DMS 273 (cell line): ENCODE results near the gene EIF3D.

ENCODE experiments used
- DNase-seq: peaks from one replicate; lab custom pipeline; 2025; ENCODE audit not compliant: unreplicated experiment; lab: John Stamatoyannopoulos, UW

EIF3D gene, protein sequence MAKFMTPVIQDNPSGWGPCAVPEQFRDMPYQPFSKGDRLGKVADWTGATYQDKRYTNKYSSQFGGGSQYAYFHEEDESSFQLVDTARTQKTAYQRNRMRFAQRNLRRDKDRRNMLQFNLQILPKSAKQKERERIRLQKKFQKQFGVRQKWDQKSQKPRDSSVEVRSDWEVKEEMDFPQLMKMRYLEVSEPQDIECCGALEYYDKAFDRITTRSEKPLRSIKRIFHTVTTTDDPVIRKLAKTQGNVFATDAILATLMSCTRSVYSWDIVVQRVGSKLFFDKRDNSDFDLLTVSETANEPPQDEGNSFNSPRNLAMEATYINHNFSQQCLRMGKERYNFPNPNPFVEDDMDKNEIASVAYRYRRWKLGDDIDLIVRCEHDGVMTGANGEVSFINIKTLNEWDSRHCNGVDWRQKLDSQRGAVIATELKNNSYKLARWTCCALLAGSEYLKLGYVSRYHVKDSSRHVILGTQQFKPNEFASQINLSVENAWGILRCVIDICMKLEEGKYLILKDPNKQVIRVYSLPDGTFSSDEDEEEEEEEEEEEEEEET

DNA sequence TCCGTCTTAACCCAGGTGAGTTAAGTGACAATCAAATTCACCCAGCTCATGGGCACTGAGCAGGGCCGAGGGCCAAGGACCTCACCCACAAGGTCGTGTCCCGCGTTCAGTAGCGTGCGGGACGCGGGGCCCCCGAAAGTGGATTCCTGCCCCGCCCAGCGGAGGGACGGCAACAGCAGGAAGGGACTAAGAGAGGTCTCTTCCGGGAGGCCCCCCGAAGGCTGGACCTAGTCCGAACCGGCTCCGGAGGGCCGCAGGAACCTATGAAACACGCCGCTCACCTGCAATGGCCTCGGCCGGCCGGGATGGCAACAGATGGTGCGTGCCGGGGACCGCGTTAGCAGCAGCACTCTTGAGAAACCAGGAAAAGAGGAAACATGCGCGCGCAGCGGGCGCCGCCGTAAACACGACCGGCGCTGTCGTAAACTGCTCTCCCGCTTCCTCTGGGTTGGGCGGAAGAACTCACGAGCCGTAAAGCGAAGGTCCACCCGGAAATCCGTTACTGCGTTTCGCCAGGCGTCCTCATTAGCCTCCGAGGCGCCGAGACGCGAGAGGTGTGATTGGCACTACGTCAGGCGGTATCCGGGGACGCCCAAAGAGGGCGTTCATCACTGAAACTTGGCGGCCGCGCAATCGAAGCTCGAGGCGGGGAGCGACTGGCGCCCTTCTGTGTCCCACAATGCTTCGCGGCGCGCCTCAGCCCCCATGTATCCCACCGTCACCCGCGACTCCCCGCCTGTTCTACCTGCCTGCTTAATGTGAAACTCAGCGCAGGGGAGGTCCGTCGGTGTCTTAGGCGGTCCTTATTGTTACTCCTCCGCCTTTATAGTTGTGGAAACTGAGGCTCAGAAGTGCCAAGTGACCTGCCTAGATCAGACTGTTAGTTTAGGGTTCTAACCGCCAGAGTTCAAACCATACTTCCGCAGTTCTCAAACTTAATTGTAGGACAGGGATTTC is at the start of gene EIF3D:
TSS of gene EIF3D (minus strand) at position 372 of the 957 bp plus-strand sequence. CDS start 3,045 bp downstream, outside the sequence.
- peak; percentile 99 for DNase-seq

GRCh38 chr22:36578619-36579018 is 49.7 kb upstream of the EIF3D start:
- no peak for DNase-seq

GRCh38 chr22:36577019-36577418 is 48.1 kb upstream of the EIF3D start:
- DNase-seq: no peak

DNA sequence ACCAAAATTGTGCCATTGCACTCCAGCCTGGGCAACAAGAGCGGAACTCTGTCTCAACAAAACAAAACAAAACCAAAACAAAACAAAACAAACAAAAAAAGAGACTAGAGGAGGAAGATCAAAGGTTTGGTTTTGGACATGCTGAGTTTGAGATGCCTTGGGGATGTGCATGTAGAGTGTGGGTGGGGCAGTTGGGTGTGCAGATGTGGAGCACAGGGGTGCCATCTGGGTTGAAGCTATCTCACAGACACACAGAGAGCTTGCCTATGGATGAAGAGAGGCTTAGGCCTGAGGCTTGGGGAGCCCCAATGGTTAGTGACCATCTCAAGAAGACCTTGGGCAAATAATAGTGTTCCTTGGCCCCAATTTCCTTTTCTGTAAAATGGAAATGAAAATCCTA is 45.8 kb upstream of the EIF3D start:
- DNase-seq: no peak

- no peak for DNase-seq
These were observed 44.9 kb upstream of the EIF3D start for GRCh38 chr22:36573815-36574363.

- no peak for DNase-seq
These were observed 43.0 kb upstream of the EIF3D start for GRCh38 chr22:36571991-36572390.

DNA sequence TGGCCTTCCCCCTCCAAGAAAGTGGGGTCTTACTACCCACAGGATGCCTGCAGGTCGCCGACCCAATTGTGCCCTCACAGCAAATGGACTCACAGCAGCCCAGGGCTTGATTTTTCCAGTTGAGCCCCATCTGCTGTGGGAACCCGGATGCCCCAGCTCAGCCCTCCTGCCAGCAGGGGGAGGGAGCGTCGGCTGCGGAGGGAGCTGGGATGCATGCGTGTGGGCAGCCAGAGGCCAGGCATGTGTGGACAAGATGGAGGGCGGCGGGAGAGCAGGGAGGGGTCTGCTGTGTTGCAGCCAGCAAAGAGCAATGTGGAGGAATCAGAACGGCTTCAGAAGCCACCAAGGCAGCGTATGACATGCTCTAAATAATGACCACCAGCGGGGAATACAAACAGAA is 41.0 kb upstream of the EIF3D start:
- DNase-seq: peak; percentile 69

DNA sequence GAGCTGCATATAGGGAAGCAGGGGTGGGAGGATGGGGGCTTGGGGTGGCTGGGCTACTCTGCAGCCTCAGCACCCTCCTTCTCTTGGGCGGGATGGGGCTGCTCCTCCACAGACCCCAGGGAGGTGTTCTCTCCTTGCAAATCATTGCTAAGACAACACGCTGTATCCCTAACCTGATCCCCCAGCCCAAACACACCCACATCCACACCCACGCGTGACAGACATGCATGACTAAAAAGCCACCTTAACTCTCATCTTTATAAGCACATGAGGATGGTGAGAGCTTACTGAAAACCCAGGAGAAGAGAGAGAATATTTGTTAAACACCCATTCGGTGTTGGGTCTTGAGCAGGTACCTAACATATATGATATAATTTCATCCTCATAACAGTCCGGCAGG is 39.9 kb upstream of the EIF3D start:
- no peak for DNase-seq

DNA sequence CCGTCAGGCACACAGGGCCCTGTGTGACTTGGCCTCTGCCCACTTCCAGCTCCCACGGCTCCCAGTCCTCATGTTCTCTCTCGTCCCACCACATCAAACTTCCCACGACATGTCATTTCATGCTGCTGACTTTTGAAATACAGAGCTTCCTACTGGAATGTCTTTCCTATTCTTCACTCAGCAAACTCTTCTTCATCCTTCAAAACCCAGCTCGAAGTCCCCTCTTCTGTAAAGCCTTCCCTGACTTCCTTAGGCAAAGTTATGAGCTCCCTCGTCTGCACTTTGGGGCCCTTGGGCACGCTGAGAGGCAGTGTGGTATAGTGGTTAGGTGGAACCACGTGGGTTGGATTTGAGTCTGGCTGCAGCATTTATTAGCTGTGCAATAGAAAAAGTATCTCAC is 37.8 kb upstream of the EIF3D start:
- no peak for DNase-seq

- DNase-seq: no peak
These were observed 36.7 kb upstream of the EIF3D start for GRCh38 chr22:36565686-36566085.

DNA sequence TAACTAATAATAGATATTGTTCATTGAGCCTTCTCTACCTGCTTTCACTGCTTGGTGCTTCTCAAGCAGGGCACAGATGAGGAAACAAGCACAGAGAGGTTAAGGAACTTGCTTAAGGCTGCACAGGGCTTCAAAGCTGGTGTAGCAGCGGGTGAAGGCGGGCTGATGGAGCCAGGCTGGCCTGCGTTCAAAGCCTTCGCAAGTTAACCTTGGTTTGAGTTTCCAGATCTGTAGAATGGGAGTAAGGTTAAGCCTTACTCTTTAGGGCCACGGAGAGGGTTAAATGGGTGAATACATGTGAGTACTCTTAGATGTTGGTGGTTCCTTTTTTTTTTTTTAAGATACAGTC is 36.2 kb upstream of the EIF3D start:
- no peak for DNase-seq

- DNase-seq: no peak
These were observed 35.6 kb upstream of the EIF3D start for GRCh38 chr22:36564422-36565158.

- no peak for DNase-seq
These were observed 34.9 kb upstream of the EIF3D start for GRCh38 chr22:36563898-36564297.

- no peak for DNase-seq
These were observed 34.5 kb upstream of the EIF3D start for GRCh38 chr22:36563444-36563843.

DNA sequence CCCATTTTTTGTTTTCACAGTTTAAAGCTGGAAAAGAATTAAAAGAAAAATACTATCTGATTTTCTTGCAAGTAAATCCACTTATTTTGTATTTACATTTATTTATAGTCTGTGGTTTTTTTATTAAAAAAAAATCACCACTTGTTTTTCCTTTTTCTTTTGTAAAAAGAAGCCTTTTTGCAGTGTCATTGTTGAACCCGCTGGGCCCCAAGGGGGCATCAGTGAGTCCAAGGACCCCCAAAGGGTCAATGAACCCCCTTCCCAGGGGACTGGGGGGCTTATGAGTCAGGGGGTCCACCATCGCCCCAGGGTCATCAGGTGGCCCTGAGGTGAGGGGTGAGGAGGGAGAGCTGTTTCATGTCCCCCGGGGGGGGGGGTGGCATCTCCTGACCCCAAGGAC is 34.0 kb upstream of the EIF3D start:
- DNase-seq: no peak

- DNase-seq: no peak
These were observed 33.4 kb upstream of the EIF3D start for GRCh38 chr22:36562261-36562835.

DNA sequence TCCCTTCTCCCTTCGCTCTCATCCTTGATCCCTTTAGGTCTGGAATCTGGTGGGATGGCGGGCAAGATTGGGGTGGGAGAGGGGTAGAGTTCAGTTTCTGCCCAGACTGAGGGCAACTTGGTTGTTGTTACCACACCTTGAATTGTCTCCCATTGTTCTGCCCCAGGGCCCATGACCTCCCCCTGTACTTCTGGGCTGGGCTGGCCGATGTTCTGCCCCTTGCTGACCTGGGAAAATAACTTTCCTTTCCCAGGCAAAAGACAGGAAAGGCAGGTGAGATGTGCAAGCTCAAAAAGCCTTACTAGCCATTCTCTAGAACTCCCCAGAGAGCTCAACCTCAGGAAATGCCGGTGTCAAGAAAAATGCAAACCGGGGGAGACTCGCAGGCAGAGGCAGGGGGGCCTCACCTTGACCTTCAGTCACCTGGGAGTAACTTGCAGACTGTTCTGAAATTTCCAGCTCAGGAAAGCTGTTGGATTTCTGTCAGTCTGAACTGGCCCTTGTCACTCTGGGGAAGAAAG is 32.4 kb upstream of the EIF3D start:
- DNase-seq: no peak

- DNase-seq: no peak
These were observed 31.0 kb upstream of the EIF3D start for GRCh38 chr22:36560001-36560400.

- DNase-seq: peak; percentile 18
These were observed 25.1 kb upstream of the EIF3D start for GRCh38 chr22:36554098-36554497.

DNA sequence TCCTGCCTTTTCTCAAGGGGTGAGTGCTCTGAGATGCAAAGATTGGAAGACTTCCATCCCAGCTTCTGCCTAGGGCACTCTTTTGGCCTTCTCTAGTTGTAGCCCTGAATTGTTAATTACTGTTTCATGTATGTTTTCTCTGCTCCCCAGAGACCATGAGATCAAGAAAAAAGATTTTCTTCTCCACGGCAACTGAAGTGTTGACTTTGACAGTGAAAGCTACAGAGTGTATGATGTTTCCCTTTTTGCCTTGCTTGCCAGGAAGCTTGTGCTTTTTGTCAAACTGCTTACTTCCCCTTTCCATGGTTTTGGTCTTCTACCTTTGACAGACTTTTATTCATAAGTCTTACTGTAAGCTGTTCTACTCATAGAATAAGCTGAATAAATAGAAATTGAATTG is 23.3 kb upstream of the EIF3D start:
- DNase-seq: no peak
